Large intestine (tissue), 3 donors: Measurements from ENCODE around the gene FBN2. TPM values are rescaled to one million over a fixed set of nuclear protein-coding genes. Genes with fewer than 3 reads are reported as not detected.

ENCODE experiments used
- DNase-seq, 2 donors: peaks; one replicate each; pipeline versions ENCODE4 v3.0.0 to v3.0.0-alpha.2; 2013
- H3K27ac ChIP-seq: one replicate; pipeline ENCODE4 v1.5.1; 2013; ENCODE audit warnings: low read length
- H3K27me3 ChIP-seq: 2 replicates; pipeline ENCODE4 v1.6.1; 2013; ENCODE audit warnings: low read length; ENCODE audit not compliant: control insufficient read depth, insufficient read depth
- H3K36me3 ChIP-seq: 2 replicates; pipeline ENCODE4 v1.6.1; 2013; ENCODE audit warnings: low read length; ENCODE audit not compliant: control insufficient read depth, insufficient read depth
- H3K4me1 ChIP-seq: one replicate; pipeline ENCODE4 v1.6.1; 2013; ENCODE audit warnings: low read length; ENCODE audit not compliant: control insufficient read depth, insufficient read depth
- H3K4me3 ChIP-seq: one replicate; pipeline ENCODE4 v1.5.1; 2013; ENCODE audit warnings: low read length
- H3K9me3 ChIP-seq: one replicate; pipeline ENCODE4 v1.6.1; 2013; ENCODE audit warnings: mild to moderate bottlenecking, low read depth, low read length, moderate library complexity; ENCODE audit not compliant: control insufficient read depth
- WGBS: methylation state at CpG from one replicate; pipeline ENCODE4 v1.1.5; 2013; ENCODE audit warnings: low lambda C conversion rate; ENCODE audit not compliant: insufficient coverage; 5-methylcytosine and 5-hydroxymethylcytosine counted together
- polyA plus RNA-seq: library from polyadenylated mRNA; unstranded; fragments of 120-200 nt; gene quantifications from one replicate; pipeline ENCODE4 v1.2.1, GENCODE V29; 2013

Gene FBN2
- polyA plus RNA-seq, 1 donor = 21.8 TPM

DNA sequence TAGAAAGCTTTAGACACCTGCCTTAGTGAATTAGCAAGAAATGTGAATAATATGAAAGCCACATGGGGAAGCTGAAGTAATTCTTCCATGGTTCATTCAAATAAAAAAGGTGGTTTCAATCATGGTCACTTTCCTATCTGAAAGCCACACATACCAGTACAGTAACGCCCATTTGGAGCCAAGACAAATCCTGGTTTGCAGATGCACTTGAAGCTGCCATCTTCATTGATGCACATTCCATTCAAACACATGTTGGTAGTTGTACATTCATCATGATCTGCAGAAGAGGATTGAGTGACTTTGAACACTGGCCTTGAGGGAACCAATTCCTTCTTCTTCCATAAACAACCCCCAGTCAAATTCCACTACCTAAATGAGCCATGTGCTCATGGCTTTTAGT, 161.5 kb downstream of the FBN2 start:
- WGBS = no CpG with 5 or more reads among the region's 1 CpG
- H3K27me3 ChIP-seq = no peaks in the 10 kb centered on the region
- peaks cover 6% of the 10 kb centered on the region for H3K36me3 ChIP-seq
- no peaks in the 10 kb centered on the region for H3K4me1 ChIP-seq
- no peak overlapping the region for H3K27ac ChIP-seq
- DNase-seq = no peak
- H3K4me3 ChIP-seq = no peak overlapping the region
- no peaks in the 10 kb centered on the region for H3K9me3 ChIP-seq

DNA sequence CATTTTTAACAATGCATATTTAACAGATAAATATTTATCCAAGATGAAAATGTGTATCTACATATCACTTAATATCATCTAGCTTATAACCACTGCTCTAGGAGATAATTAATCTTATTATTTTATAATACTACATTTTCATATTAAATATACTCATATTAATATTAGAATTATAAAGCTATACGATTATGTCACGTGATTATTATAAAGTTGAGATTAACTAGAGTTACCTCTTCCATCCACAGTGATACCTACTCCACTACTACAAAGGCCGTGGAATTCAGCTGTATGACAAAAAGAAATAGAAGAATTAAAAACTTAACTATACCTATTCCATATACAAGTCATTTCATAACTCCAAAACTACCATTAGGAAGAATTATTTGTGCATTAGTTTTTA, 171.9 kb downstream of the FBN2 start:
- H3K36me3 ChIP-seq = peaks cover 7% of the 10 kb centered on the region
- H3K9me3 ChIP-seq = no peaks in the 10 kb centered on the region
- no CpG with 5 or more reads among the region's 3 CpGs for WGBS
- no peak overlapping the region for H3K27ac ChIP-seq
- no peak for DNase-seq
- no peak overlapping the region for H3K4me3 ChIP-seq
- no peaks in the 10 kb centered on the region for H3K4me1 ChIP-seq
- no peaks in the 10 kb centered on the region for H3K27me3 ChIP-seq

DNA sequence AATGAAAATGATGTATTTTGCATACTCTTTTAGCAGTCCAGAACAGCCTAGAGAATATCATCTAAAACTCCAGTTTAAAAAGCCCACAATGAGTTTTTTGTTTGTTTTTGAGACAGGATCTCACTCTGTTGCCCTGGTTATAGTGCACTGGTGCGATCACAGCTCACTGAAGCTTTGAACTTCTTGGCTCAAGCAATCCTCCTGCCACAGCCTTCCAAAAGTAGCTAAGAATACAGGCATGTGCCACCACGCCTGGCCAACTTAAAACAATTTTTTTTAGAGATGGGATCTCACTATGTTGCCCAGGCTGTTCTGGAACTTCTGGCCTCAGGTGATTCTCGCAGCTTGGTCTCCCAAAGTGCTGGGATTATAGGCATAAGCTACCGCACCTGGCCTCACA, 175.7 kb downstream of the FBN2 start:
- H3K4me3 ChIP-seq = no peak overlapping the region
- H3K27me3 ChIP-seq = no peaks in the 10 kb centered on the region
- peaks cover 2% of the 10 kb centered on the region for H3K4me1 ChIP-seq
- H3K36me3 ChIP-seq = no peaks in the 10 kb centered on the region
- no peak overlapping the region for H3K27ac ChIP-seq
- no peak for DNase-seq
- WGBS = no CpG with 5 or more reads among the region's 4 CpGs
- H3K9me3 ChIP-seq = no peaks in the 10 kb centered on the region

DNA sequence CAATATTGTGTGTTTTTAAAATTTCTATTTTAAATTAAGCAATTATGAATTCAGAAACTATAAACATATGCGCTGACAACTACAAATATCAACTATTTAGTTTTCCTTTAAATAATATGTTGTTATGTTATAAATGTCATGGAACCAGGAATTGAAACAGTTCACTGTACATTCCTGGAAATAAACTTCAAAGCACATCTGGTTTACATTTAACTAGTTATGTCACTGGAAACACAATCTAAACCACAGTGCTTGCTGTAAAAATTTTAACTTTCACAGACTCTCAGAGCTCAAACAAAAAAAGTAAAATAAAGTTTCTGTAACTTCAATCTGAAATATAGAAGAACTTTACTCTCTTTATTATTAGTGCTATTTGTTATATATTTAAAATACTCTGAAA, 179.2 kb downstream of the FBN2 start:
- H3K27me3 ChIP-seq = no peaks in the 10 kb centered on the region
- DNase-seq = no peak
- WGBS = 75% methylated on average over 1 of the region's 1 CpG
- no peaks in the 10 kb centered on the region for H3K36me3 ChIP-seq
- H3K27ac ChIP-seq = no peak overlapping the region
- no peaks in the 10 kb centered on the region for H3K9me3 ChIP-seq
- no peak overlapping the region for H3K4me3 ChIP-seq
- peaks cover 2% of the 10 kb centered on the region for H3K4me1 ChIP-seq

DNA sequence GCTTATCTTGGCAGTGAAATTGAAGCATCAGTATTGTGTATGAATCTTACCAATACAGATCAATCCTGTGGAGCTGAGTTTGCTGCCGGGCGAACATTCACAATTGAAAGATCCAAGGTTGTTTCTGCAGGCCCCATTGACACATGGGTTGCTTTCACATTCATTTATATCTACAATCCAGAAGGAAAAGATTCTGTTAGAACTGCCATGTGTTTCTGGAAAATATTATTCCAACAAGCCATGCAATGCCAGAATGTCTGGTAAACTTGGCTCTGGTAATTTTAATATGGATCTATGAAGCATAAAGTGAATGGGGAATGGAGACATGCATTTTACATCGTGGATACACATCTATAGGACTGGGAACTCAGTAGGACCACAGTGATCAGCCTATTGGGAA, 180.8 kb downstream of the FBN2 start:
- Histone ChIP-seq H3K4me1 (peaks cover 2% of the 10 kb centered on the region), H3K27me3 (no peaks in the 10 kb centered on the region), H3K4me3 (no peak overlapping the region), H3K36me3 (no peaks in the 10 kb centered on the region), H3K27ac (no peak overlapping the region), H3K9me3 (no peaks in the 10 kb centered on the region)
- WGBS = 83% methylated on average over 1 of the region's 3 CpGs
- no peak for DNase-seq

DNA sequence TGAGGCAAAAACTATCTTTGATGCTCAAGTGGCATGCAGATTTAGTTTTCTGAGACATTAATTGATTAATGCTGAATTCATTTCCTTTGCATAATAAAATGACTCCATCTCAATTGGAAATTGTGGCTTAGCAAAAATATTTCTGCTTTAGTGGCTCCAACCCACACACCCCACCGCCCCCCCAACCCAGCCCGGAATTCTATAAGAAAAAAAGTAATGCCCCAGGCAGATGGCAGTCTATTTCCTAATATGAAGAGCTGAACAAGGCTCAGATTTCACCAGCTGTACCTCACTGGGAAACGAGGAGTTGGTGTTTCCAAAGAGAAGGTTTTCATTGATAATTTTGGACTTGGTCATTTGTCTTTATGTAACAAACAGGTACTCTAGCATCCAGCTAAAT, 182.1 kb downstream of the FBN2 start:
- DNase-seq = no peak
- no CpG with 5 or more reads among the region's 3 CpGs for whole genome bisulfite sequencing
- no peaks in the 10 kb centered on the region for H3K9me3 ChIP-seq
- no peaks in the 10 kb centered on the region for H3K27me3 ChIP-seq
- no peak overlapping the region for H3K4me3 ChIP-seq
- no peak overlapping the region for H3K27ac ChIP-seq
- H3K4me1 ChIP-seq = peaks cover 2% of the 10 kb centered on the region
- no peaks in the 10 kb centered on the region for H3K36me3 ChIP-seq

DNA sequence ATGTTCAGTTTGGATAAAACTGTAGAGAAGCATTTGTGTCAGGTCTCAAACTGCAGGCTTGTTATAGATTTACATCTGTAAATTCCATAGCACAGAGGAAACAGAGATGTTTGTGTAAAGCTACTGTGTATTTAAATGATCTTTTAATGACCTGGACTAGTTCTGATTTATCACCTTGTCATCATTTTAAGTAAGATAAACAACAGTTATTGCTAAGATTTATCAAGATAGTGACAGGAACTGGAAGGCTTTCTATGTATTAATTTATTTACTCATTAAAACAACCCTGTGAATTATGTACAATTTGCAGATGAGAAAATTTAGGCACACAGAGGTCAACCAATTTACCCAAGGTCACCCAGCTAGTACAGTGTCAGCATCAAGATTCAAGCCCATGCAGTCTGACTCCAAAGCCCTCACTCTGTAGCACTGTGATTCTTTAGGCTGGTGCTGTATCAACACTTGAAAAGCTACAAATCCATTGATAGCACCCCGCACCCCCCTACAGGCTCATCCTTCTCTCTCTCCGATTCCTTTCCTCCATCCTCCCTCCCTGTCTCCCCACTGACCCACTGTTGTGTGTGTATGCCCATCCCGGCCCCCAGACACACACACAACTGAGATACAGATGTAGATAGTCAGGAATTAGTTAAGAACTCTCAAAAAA, 184.5 kb downstream of the FBN2 start:
- Histone ChIP-seq H3K9me3 (no peaks in the 10 kb centered on the region), H3K27me3 (no peaks in the 10 kb centered on the region), H3K27ac (no peak overlapping the region), H3K4me1 (no peaks in the 10 kb centered on the region), H3K4me3 (no peak overlapping the region), H3K36me3 (peaks cover 3% of the 10 kb centered on the region)
- no CpG with 5 or more reads among the region's 3 CpGs for WGBS
- DNase-seq = no peak

DNA sequence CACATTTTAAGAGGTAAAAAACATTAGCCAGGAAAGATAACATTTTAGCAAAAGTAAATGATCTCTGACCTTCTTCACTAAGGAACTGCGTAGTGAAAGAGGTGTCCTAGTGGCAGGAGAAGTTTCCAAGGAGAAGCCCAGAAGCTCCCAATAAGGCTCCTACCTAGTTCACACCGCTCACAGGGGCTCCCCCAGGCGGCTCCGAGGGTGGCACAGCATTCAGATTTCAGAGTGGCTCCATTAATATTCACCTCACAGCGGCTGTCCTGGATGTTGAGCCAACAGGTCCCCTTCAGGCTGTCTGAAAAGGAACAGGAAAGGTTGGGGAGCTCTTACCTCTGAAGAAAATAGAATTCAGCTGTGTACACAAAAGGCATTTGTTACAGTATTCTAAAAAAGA, 187.3 kb downstream of the FBN2 start:
- H3K9me3 ChIP-seq = no peaks in the 10 kb centered on the region
- no peaks in the 10 kb centered on the region for H3K27me3 ChIP-seq
- no peak overlapping the region for H3K4me3 ChIP-seq
- no peak for DNase-seq
- no peak overlapping the region for H3K27ac ChIP-seq
- H3K36me3 ChIP-seq = peaks cover 3% of the 10 kb centered on the region
- WGBS = no CpG with 5 or more reads among the region's 5 CpGs
- no peaks in the 10 kb centered on the region for H3K4me1 ChIP-seq

DNA sequence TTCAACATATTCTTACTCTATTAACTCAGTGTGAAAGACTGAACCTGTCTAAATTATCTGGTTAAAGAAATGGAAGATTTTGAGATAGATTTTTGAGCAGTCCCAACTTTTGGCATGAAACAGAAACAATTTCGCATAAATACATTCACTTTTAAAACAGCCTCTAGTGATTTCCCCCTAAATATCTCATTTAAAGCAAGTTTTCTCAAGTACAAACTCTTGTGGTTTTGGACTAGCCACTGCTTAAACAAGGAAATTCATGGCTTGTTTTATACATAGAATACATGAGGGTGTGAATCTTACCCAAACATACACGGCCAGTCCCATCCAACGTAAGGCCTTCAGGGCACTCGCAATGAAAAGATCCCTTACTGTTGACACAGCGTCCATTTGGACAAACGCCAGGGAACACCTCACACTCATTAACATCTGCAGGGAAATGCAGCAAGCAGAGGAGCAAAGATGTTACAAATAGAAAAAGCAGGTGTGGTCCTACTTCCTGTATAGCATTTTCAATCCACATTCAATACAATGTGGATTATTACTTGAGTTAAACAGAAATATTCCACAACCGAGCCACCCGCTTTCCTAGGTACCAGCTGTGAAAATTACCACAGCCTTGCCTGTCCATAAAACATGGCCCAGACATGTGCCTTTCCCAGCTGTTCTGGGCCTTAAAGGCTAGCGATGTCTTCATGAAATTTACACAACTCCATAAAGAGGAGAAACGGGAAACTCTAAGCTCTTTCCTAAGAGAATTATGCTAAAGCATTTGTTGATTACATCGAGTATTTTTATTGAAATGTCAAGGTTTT, 188.8 kb downstream of the FBN2 start:
- no peak overlapping the region for H3K4me3 ChIP-seq
- H3K9me3 ChIP-seq = no peaks in the 10 kb centered on the region
- WGBS = 70% methylated on average over 6 of the region's 11 CpGs
- H3K4me1 ChIP-seq = no peaks in the 10 kb centered on the region
- no peaks in the 10 kb centered on the region for H3K27me3 ChIP-seq
- H3K27ac ChIP-seq = no peak overlapping the region
- H3K36me3 ChIP-seq = peaks cover 3% of the 10 kb centered on the region
- peak; percentile 13 to 62 for DNase-seq

DNA sequence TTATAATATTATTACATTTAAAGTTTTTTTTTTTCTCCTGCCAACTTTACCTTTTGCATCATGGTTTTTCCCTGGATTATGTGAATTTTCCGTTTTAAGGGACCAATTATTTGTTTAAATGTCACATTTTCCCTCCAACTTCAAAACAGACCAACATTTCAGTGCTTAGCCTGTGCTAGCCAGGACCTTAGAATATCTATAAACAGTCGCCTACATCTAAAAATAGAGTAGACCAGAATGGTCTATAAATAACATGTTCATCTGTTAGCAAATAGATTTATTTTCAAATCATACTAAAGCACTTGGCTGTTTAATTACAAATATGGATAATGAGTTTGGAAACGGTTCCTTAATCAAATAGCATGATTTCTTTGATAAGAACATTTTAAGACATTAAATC, 192.0 kb downstream of the FBN2 start:
- no peak overlapping the region for H3K27ac ChIP-seq
- 78% methylated on average over 1 of the region's 3 CpGs for WGBS
- H3K36me3 ChIP-seq = peaks cover 9% of the 10 kb centered on the region
- H3K4me1 ChIP-seq = no peaks in the 10 kb centered on the region
- no peak overlapping the region for H3K4me3 ChIP-seq
- H3K27me3 ChIP-seq = no peaks in the 10 kb centered on the region
- no peaks in the 10 kb centered on the region for H3K9me3 ChIP-seq
- no peak for DNase-seq

DNA sequence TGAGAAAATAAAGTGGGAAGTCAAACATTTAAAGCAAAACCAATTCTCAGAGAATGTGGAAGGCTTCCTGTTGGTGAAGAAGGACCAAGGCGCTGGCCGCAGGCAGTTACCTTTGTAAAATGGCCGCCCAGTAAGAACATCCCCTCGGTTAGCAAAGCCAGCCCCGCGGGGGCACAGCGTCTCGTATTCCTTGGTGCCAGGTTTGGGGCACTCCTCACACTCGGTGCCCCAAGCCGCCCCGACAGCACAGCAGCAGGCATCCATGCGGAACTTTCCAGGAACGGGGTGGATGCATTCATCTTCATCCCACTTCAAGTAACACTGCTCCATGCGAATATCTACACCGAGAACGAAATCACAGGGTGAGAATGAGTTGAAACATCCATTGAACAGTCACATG, 192.8 kb downstream of the FBN2 start:
- Histone ChIP-seq H3K27me3 (no peaks in the 10 kb centered on the region), H3K9me3 (no peaks in the 10 kb centered on the region), H3K36me3 (peaks cover 7% of the 10 kb centered on the region), H3K27ac (no peak overlapping the region), H3K4me3 (no peak overlapping the region), H3K4me1 (no peaks in the 10 kb centered on the region)
- DNase-seq = no peak
- WGBS = no CpG with 5 or more reads among the region's 16 CpGs
